GM21447 (cell line): ENCODE data around the gene SPINT1.

ENCODE experiments used
- ATAC-seq: cut with Tn5 transposase; IDR thresholded peaks from one replicate; pipeline ENCODE4 v1.9.1; 2021; ENCODE audit not compliant: unreplicated experiment

SPINT1 gene

DNA sequence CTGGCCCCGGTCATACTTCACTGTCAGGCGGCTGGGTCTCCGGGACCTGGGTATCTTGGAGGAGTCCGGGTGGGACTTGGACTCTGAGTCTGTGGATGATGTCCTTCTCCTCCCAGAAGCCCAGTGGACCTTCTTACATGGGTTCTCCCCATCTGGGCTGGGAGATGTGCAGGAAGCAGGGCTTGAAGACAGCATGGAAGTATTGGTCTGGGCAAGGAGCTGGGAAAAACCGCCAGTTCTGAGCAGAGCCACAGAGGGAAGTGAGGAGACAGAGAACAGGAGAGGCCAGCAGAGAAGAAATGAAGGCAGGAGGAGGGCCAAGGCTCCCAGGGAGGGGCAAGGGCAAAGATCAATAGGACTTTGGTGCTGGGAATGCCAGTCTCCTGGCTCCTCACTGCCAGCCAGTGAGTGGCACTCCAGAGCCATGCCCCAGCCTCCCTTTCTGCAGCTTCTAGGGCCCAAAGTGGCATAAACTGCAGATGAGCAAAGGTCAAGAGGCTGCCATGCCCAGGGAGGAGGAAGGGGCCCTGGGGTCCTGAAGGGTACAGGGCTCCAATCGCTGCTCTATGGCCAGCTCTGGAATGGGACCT is 15.3 kb upstream of the SPINT1 start, which contains the start of gene PPP1R14D:
Gene PPP1R14D (minus strand): TSS at position 262 of the 590 bp plus-strand sequence. CDS start 67 bp downstream, at position 195.
- ATAC-seq: no peak

DNA sequence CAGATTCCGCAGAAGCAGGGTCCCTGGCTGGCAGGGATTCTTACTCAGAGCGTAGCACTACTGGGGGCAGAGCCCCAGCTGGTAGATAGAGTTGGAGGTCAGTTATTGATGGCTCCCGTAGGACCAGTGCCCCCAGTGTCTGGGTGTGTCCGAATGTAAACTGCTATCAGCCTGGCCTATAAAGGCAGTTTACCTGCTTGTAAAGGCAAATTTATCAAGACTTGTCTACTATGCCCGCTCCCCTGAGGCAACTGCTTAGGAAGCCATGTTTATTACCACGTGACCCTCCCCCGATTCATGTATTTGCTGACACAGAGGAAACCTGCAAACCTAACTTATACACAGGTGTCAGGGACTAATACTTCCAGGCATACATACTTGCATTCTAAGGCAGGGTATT is 14.7 kb upstream of the SPINT1 start:
- no peak for ATAC-seq

DNA sequence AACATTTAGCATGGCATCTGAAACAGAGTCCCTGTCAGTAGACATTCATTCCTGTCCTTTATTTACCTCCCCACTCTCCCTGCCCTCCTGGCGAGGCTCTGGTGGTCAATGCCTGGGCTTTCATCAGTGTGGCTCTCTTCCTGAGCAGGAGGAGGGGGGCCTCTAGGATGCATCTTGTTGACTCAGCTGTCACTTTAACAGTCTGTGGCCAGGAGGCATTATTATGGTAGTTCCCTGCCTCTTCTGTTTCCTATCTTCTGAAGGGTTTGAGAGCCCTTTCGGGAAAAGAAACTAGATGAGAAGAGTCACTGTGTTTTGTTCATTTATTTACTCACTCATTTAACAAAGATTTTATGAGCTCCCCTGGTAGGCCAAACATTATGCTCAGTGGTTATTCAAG is 13.0 kb upstream of the SPINT1 start:
- ATAC-seq: no peak

DNA sequence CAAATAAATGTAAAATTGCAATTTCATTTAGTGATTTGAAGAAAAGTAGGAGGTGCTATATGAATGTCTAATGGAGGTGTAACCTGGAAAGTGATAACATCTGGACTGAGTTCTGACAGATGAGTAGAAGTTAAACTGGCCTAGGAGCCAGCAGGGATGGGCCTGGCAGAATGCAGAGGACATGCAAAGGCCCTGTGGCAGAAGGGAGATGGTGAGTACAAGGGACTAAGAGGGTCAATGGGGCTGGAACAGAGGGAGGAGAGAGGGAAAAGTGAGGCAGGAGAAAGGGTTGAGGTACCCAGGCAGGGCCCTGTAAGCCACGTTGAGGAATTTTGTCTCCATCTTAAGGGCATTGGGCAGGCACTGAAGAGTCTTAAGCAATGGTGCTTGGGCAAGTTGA is 12.0 kb upstream of the SPINT1 start:
- ATAC-seq: no peak

DNA sequence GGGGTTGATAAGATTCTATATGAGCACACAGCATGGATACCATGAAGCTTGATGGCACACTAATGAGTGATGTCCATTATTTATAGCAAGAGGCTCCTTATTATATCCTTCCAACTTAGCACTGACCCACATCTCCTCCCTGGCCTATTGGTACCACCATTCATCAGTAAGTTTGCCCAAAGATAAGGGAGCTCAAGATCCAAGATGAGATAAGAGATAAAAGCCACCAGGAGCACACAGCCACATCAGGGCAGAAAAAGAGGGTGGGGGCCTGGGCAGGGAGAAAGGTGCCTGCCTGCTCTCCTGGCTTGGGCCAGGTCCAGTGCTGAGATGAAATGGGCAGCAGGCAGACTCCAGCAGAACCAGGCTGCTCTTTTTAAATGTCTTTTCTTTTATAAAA is 10.9 kb upstream of the SPINT1 start:
- no peak for ATAC-seq

DNA sequence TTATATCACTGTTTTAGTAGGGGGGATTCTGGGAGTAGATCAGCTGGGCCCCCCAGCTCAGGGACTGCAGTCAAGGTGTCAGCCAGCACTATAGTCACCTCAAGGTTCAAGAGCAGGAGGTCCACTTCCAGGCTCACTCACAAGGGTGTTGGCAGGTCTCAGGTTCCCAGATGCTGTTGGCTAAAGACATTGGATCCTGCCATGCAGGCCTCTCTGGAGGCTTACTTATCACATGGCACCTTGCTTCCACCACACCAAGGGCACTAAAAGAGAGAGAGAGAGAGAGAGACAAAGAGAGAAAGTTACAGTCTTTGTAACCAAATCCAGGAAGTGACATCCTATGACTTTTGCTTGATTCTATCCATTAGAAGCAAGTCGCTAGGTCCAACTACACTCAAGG is 7.8 kb upstream of the SPINT1 start:
- ATAC-seq: no peak

DNA sequence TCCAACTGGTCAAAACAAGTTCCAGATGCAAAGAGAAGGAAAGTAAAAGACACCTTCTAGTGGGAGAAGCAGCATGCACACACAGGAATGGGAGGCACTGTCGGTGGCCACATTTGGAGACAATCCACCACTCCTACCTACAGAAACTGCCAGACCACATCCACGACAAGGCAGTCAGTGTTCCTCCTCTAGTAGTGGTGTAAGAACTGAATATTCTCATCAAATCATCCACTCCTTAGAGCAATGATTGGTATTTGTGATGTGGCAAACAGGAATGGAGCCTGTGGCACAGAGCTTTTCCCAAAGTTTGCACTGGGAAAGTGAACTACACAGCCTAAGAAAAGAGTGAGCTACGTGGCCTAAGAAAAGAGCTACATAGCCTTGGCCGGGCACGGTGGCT is 5.1 kb upstream of the SPINT1 start:
- no peak for ATAC-seq

DNA sequence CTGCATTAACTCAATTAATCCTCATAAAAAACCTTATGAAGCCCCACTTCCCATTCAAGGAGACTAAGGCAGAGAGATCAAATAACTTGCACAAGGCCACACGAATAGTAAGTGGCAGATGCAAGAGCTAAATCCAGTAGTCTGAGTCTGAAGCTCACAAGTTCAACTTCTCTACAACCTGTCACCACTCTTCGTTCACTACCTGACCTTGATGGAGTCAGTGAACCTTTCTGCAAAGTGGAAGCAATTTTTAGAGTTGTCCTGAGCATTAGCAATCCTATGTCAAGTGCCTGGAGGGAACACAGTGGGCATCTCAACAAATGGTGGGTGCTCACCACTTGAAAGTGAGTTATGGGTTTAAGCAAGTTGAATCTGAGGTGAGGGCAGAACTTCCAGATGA is 2.1 kb upstream of the SPINT1 start:
- ATAC-seq: no peak

DNA sequence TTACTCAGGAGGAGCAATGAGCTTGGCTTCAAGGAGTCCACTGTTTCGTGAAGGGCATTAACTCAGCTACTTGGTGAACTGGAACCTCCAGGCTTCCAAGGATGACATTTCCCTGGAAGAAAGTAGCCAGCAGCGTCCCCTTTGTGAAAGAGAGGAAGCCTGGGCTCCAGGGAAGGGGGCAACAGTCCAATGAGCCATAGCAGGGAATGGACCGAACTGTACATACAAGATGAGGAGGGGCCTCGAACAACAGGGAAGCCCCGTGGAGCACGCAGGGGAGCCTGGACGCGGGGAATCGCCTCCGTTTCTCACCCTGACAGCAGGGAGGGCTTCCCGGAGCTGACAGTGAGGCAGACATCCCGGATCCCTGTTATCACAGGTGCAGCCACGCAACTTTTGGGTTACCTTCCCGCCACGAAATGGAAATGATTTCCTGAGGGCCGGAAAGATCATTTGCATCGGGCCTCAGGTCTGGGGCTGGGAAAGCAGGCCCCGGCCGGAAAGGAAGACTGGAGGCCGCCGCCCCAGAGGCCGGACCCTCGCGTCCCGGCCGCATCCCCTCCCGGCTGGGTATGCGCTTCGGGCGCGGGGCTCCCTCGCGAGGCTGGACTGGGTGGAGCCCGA is 475 bp upstream of the SPINT1 start:
- ATAC-seq: no peak

DNA sequence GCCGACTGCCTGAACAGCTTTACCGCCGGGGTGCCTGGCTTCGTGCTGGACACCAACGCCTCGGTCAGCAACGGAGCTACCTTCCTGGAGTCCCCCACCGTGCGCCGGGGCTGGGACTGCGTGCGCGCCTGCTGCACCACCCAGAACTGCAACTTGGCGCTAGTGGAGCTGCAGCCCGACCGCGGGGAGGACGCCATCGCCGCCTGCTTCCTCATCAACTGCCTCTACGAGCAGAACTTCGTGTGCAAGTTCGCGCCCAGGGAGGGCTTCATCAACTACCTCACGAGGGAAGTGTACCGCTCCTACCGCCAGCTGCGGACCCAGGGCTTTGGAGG is 815 bp downstream of the SPINT1 start:
- no peak for ATAC-seq

DNA sequence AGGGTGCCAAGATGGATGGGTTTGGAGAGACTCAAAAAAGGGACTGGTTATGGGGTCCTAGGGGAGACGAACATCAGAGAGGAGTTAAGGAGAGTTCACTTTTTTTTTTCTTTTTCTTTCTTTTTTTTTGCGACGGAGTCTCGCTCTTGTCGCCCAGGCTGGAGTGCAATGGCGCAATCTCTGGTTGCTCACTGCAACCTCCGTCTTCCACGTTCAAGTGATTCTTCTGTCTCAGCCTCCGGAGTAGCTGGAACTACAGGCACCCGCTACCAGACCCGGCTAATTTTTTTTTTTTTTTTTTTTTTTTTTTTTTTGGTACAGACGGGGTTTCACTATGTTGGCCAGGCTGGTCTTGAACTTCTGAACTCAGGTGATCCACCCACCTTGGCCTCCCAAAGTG is 1.2 kb downstream of the SPINT1 start:
- ATAC-seq: no peak

DNA sequence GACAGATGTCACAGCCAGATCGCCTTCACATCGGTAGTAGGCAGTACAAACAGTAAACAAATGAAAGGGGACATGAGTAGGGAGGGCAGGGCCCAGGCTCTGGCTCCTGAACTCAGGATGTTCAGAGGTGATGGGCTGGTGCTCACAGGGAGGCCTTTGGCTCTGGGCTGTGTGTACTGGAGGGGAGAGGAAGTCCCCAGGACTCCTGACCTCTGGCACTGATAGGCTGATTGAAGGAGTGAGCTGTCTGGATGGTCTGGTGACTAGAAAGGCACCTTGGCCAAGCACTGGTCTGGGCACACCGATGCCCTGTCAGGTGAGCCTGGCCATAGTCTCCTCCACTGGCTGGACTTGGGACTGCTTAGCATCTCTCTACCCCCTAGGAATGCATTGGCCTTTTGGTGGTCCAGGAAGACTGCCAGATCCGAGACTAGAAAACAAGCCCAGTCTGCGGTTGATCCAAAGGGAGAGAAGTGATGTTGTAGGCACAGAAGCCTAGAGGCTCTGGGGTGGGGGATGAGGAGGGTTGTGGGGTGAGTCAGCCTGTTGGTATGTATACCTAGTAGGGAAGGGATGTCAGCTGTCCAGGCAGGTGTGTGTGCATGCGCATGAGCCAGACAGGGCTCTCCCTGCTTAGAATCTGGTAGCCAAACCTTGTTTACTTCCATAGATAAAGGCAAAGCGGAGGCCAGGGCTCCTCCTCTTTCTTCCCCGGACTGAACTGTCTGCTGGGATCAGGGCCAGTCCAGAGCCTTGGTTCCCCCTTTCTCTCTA is 1.9 kb downstream of the SPINT1 start:
- ATAC-seq: no peak

DNA sequence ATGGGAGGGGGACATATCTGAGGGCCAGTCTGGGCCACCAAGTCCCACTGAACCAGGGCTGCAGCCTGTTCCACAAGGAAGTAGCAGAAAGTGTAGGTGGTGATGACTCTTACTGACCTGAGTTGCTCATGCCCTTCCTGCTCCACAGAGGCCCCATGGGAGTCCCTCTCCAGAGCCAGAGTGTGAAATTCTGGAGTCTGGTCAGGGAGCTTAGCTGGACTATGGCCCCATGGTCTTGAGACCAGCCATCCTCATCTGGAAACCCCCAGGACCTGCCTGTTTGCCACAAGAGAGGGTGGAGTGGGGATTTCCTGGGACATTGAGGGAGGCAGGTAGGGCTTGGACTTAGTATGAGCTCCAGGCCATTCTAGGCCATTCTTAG is 3.0 kb downstream of the SPINT1 start:
- peak; percentile 16 for ATAC-seq

DNA sequence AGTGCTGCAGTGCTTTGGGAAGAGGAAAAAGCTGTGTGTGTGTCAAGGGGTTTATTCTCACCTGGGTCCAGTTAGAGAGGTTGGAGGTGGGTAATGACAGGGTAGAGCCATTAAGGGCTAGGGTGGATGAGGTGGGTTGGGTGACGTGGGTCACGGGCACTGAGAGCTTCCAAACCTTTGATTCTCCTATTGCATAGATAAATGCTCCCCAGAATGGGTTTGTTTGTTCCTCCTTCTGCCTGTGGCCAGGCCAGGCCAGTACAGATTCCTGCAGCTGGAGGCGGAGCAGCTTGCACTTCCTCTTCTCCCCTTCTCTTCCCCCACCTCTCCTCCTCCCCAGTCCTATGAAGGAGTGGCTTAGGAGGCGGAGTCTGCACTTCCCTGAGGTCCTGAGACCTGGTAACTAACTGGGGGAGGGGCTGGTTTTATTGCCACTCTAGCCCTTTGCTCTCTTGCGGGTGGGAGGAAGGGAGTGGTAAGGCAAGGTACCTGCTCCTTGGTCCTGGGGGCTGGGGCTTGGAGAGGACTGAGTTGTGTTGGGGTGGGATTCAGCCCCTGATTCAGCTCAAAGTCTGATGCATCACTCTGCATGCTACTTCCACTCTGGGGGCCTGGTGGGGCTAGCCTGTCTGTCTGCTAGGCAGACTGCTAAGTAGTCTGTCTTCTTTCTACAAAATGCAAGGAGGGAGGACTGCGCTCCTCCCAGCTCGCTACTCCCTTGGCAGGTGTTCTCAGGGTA is 3.5 kb downstream of the SPINT1 start:
- ATAC-seq: peak; percentile 54

DNA sequence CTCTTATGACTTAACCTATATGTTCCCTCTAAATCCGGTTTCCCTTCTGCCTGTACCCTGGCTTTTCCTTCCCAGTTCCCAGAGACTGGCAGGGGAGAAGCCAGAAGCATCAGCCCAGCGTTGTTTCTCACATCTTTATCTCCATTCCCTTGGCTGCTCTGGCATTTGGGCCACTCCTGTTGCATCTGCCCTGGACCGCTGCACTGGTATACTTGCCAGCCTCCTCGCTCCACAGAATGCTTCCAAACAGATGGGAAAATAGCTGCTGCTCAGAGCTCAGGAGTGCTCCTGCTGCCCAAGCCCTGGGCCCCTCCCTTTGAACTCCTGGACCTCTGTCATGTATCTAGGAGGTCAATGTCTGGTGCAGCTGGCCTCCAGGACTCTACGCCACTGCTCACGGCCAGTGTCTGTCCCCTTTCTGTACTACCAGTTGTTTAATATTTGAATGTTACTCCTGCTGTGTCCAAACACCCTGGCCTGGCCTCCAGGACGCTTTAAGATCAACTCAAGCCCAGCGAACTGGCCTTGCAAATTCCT is 6.8 kb downstream of the SPINT1 start:
- no peak for ATAC-seq

DNA sequence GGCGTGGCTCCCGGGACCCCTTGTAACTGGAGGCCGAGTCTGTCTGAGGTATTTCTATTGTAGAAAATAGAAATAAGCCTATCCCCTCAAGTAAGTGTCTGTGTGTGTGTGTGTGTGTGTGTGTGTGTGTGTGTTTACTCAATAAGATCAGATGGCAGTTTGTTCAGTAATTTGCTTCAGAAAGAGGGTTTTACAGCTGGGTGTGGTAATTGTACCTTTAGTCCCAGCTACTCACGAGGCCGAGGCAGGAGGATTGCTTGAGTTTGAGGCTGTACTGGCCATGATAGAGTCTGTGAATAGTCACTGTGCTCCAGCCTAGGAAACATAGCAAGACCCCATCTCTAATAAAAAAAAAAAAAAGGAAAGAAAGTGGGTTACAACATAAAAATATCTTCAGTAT is 8.7 kb downstream of the SPINT1 start:
- no peak for ATAC-seq

DNA sequence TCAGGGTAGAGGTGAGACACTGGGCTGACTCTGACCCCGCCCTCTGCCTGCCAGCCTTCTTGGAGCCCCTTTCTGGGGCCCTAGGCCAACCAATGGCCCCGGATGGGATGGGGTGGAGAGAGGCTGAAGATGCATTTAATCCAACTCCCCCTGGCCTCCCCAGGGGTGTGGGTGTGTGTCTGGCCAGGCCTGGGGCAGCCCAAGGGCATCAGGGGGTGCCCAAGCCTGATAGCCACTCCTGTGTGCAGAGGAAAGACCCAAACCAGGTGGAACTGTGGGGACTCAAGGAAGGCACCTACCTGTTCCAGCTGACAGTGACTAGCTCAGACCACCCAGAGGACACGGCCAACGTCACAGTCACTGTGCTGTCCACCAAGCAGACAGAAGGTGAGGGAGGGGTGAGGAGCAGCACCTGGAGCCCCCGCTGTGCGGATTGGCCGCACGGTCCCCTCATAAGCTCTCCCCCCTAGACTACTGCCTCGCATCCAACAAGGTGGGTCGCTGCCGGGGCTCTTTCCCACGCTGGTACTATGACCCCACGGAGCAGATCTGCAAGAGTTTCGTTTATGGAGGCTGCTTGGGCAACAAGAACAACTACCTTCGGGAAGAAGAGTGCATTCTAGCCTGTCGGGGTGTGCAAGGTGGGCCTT is 9.5 kb downstream of the SPINT1 start:
- ATAC-seq: no peak

DNA sequence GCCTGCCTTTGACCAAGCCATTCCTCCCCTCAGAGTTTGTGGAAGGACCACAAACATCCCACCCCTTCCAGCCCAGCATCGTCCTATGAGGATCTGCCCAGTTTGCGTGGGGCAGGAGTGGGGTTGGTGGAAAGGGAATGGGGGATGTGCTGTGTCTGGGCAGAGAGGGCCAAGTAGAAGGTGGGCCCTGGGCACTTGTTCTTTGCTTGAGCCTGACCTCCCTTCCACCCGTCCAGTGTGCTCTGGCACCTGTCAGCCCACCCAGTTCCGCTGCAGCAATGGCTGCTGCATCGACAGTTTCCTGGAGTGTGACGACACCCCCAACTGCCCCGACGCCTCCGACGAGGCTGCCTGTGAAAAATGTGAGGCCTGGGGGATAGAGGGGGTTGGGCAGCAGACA is 10.3 kb downstream of the SPINT1 start:
- no peak for ATAC-seq

DNA sequence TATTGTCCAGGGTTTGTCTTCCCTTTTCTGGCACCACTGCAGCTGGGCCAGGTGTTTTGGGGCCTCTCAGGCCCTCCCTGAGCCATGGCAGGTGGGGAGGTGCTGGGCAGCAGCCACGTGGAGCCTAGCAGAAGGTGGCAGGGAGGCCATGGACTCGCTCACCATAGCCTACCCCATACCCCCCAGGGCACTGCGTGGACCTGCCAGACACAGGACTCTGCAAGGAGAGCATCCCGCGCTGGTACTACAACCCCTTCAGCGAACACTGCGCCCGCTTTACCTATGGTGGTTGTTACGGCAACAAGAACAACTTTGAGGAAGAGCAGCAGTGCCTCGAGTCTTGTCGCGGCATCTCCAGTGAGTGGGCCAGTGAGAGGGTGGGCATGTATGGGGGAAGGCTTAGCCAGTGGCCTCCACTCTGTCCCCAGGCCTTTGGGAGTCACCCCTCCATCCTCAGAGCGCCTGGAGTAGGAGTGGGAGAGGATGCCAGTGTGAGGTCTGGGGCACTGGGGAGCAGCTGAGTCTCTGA is 11.9 kb downstream of the SPINT1 start:
- no peak for ATAC-seq

DNA sequence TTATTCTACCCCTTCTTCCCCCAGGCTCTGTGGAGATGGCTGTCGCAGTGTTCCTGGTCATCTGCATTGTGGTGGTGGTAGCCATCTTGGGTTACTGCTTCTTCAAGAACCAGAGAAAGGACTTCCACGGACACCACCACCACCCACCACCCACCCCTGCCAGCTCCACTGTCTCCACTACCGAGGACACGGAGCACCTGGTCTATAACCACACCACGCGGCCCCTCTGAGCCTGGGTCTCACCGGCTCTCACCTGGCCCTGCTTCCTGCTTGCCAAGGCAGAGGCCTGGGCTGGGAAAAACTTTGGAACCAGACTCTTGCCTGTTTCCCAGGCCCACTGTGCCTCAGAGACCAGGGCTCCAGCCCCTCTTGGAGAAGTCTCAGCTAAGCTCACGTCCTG is 12.9 kb downstream of the SPINT1 start:
- no peak for ATAC-seq
